ENCODE measurements around the gene THADA.

The THADA gene

GRCh38 chr2:43276962-43277391, 318.9 kb downstream of the THADA start:
- DNase-seq (ENCODE audit: low spot score): no peak

- DNase-seq (ENCODE audit: low spot score): no peak
Observed at GRCh38 chr2:43276266-43276941, 319.4 kb downstream of the THADA start.

- no peak for DNase-seq (ENCODE audit: low spot score)
Observed at GRCh38 chr2:43274721-43275120, 321.1 kb downstream of the THADA start.

DNA sequence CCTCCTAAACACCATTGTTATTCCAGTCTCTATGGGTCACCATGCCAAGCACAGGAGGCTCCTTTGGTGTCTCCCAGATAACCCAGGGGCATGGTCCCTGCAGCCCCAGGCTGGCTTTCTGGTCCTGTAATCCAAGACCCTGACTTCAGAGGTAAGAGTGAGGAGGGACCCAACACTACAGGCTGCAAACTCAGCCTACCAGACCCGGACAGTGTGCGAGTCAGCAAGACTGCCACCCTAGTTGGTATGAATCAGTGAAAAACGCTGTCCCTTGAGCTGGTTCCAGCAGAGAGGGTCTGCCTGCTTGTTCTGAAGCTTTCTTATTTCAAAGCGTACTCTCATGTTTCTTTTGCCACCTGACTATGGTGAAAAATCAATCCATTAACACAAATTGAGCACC, 321.8 kb downstream of the THADA start:
- DNase-seq (ENCODE audit: low spot score): no peak

DNA sequence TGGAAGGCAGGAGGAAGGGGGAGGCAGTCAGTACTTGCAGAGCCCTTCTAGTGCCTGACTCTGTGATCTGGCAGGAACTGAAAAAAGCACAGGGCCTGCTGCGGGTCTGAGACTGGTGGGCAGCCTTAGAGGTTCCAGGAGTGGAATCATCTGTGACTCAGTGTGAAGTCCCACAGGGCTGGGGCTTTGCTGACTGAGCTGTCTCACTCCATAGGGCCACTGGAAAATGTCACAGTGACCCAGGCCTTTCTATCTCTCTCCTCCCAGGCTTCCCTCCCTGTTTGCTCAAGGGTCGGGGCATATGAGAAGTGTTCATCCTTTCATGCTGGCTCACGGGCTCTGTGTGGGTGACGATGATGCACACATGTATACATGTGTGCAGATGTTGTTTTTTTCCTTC, 322.3 kb downstream of the THADA start:
- no peak for DNase-seq (ENCODE audit: low spot score)

DNA sequence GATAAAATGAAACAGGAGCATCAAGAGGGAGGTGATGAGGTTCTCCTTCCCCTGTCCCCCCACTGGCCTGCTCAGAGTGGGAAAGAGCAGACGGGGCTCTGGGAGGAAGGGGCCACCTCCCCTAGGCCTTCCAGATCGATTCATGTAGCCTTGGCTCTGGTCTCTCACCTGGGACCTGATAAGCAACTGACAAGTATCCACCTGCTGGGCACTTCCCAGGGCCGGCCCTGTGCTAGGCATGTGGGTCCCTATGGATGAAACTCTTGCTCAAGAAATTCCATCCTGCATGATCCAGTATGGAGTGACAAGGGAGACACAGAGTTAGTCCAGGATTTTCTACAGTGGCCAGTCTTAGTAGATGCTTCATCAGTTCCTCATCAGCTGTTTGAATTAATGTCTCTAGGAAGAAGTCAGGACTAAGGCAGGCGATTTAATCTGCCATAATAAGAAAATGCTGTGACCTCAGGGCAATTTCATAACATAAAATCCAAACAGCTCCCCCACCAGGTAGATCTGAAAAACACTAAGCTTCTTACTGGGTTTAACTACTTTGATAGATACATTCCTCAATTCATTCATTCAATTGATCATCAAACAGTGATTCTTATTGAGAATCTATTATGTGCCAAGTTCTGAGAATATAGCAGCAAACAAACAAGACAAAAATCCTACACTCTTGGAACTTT, 324.8 kb downstream of the THADA start:
- no peak for DNase-seq (ENCODE audit: low spot score)

GRCh38 chr2:43270461-43270860, 325.4 kb downstream of the THADA start:
- DNase-seq (ENCODE audit: low spot score): no peak

GRCh38 chr2:43269706-43270105, 326.1 kb downstream of the THADA start:
- no peak for DNase-seq (ENCODE audit: low spot score)

DNA sequence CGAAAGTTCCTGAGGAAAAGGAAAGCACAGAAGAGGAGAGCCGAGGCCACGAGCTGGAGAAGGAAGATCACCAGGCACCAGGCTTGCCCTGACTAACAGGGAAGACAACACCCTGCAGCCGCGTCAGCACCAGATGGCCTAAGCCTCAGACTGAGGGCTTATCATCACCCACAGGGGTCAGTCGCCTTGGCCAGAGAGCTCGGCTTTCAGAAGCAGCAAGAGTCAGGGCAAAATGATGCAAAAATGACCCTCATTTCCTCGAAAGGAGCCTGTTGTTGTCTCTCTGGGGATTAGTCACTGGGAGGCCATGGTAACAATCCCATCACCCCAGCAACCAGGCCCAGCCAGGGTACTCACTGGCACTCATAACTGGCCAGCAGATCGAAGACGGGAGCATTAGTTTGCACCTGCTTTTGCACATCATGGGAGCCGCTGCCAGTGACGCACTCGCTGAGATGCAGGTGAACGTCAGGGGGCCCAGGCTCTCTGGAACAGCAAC, 326.7 kb downstream of the THADA start:
- no peak for DNase-seq (ENCODE audit: low spot score)

DNA sequence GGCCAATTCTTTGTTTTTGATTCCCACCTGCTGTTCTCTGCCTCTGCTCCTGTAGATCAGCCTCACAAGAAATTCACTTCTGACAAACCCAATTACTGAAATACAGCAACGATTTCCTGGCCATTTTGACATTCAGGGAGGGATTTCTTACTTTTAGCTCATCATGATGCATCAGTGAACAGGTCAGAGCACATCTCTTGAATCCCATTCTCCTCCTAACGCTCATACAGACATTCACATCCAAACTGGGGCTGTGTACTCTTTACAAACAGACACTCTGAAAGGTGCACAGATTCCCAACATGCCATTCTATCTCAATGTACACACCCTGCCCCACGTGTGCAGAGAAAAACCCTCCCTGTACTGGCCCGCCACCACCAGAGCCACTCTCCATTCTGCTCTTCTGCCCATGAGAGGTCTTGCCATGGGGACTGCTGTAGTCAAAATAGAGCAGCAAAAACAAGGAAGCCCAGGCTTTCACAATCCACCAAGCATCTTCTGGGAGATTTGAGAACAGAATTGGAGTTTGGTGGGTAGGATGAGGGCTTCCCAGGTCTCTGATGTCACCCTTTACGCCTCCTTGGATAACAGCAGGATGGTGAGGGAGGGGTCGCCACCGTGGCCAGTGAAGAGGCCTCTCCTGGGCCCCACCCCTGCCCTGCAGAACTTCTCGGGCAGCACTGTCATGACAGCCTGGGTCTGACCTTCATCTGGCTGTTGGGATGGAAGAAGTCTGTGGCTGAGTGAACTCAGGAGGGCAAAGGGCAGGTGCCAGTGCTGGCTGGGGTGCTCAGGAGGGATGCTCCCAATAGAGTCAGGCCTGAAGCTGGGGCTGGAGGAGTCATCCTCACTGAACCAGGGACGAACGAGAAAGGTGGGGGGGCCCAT, 327.5 kb downstream of the THADA start:
- DNase-seq (ENCODE audit: low spot score): no peak

- DNase-seq (ENCODE audit: low spot score): no peak
Observed at GRCh38 chr2:43267381-43267780, 328.5 kb downstream of the THADA start.

DNA sequence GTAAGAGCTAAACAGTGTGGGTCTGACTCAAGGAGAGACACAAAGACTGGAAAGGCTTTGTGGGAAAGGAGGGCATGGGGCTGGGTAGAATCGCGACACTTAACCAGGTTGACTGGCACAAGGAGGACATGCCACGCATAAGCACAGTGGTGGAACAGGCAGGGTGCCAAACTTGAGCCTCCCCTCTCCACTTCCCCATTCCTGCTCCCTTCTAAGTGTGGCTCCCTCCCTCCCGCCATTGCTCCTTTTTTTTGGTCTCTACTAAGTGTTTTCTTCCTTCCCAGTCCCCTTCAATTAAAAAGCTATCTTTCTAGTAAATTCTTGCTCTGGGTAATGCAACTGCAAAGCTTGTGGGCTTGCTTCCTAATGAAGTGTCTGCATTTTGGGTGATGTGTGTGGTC, 329.1 kb downstream of the THADA start:
- DNase-seq (ENCODE audit: low spot score): no peak

- no peak for DNase-seq (ENCODE audit: low spot score)
Observed at GRCh38 chr2:43265421-43265820, 330.4 kb downstream of the THADA start.

- no peak for DNase-seq (ENCODE audit: low spot score)
Observed at GRCh38 chr2:43265001-43265400, 330.8 kb downstream of the THADA start.

DNA sequence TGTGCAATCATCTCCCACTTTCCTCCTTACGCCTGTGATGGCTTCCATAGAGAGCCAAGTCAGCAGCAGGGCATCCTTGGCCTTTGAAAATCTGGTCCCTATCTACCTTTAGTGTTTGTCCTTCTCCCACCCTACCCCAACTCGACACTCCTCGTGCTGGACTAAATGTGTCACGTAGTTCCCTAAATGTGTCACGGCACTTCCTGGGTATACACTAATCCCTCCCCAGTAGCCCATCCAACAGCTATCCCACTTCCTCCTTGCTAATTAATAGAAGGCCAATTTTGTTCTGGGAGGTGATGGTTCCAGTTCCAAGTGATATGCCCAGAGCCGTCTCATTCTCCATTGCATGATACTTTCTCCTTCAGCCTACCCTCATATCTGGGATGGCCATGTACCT, 332.9 kb downstream of the THADA start:
- DNase-seq (ENCODE audit: low spot score): no peak

- no peak for DNase-seq (ENCODE audit: low spot score)
Observed at GRCh38 chr2:43262239-43262638, 333.6 kb downstream of the THADA start.

DNA sequence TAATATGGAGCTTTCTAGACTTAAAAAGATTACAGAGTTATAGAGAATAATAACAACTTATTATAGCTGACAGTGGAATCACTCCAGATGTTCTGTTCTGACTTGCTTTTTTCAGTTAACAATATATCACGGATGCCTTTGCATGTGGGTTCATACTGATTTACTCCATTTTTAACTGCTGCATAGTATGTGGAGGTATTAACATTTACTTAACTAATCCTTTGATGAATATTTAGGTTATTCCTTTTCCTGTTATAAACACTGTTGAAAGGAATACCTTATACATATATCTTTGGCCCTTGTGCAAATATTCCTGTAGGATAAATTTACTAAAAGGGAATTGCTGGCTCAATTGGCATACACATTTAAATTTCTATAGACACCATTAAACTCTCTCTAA, 336.3 kb downstream of the THADA start:
- DNase-seq (ENCODE audit: low spot score): no peak

DNA sequence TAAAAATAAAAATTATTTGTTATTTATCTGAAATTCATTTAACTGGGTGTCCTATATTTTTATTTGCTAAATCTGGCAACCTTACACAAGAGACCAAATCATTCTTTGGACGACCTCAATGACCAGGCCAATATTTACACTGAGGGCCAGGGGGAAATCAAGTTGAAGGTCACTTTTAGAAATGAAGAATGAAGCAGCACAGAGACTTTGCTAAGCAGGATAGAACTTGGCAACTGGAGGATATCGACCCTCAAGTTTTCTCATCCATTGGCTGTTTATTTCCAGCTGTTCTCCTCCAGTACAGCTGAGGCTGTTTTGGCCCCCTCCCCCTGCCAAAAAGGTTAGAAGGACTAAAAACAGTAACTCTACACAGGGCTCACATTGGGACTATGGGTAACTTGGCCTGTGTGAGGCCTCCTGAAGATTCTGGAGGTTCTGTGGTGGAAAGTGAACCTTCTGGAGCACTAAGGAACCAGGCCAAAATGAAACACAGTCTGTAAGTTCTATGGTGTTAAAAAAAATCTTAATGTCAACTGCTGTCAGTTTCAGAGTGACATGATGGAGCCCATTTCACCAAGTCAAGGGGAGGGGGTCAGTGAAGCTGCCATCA, 337.2 kb downstream of the THADA start:
- no peak for DNase-seq (ENCODE audit: low spot score)

GRCh38 chr2:43255296-43255910, 340.4 kb downstream of the THADA start:
- no peak for DNase-seq (ENCODE audit: low spot score)

DNA sequence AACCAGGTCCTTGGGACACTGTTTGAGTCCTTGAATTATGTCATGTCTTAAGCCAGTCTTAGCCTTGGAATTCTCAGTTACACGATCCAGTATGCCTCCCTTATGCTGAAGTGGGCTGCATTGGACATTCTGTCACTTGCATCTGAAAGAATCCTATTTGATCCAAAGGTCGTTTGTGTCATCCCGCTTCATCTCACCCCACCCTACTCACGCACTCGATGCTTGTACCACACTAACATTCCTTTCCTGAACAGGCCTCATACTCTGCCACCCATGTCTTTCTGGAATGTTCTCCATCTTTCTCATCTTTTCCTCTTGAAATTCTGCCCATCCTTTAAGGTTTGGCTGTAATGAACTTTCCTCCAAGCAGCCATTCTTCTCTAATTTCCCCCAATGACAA, 341.5 kb downstream of the THADA start:
- no peak for DNase-seq (ENCODE audit: low spot score)

- no peak for DNase-seq (ENCODE audit: low spot score)
Observed at GRCh38 chr2:43251171-43251731, 344.6 kb downstream of the THADA start.

DNA sequence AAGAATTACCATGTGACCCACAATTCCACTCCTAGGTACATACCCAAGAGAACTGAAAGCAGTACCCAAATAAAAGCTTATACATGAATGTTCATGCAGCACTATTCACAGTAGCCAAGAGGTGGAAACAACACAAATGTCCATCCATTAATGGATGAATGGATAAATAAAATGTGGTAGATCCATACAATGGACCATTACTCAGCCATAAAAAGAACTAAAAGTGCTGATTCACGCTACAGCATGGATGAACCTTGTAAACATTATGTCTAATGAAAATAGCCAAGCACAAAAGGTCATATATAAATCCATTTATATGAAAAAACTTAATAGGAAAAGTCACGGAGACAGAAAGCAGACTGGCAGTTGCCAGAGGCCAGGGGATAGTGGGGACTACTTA, 345.8 kb downstream of the THADA start:
- DNase-seq (ENCODE audit: low spot score): no peak
